ENCODE data around the gene LRRC57.
A peak's percentile ranks its signal among the peaks of the same experiment; 100 is the strongest.

Gene LRRC57

DNA sequence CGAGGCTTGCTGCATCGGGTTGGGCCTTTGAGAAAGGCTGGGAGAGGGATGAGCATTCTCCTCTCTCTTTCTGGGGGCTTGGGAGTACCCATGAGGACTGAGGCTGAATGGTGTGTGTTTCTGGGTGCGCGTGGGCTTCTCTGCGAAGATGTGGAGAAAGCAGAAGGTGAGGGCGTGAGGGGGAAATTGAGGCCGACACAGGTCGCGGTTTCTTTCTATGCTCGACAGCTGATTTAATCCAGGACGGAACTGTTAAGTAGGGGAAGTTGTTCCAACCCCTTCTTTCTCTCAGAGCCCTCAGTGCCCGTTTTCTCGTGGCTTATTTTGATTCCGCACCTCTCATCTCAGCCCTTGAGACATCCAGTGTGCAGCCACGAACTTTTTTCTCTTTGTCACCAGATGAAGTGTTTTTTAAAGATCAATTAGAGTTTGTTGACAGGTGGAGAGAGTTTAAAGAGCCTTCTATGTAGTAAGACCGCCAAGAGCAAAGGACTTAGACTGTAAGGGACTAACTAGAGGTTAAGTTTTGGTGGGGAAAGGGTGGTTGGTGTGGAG lies 27.5 kb upstream of the LRRC57 start:
- no peak for TF ChIP-seq SIN3A (IDR thresholded peaks at IDR 0.05; ENCODE audit: borderline replicate concordance, insufficient read depth, low read length)

GRCh38 chr15:42575188-42576039 lies 26.8 kb upstream of the LRRC57 start, which contains the start of gene STARD9:
TSS of gene STARD9 (plus strand) at chr15:42575606. CDS start at chr15:42575716, 110 bp downstream.
- TF ChIP-seq POLR2AphosphoS5 (IDR thresholded peaks at IDR 0.05; ENCODE audit: low read depth, low read length) (peak; percentile 58), REST (IDR thresholded peaks at IDR 0.05; ENCODE audit: insufficient read depth in 1 of 2, low read depth in 2 of 2, low read length in 2 of 2) (no peak), FOXP2 (optimal IDR thresholded peaks at IDR 0.05; ENCODE audit: borderline replicate concordance, extremely low read depth, extremely low read length, insufficient read depth) (peak; percentile 80)

DNA sequence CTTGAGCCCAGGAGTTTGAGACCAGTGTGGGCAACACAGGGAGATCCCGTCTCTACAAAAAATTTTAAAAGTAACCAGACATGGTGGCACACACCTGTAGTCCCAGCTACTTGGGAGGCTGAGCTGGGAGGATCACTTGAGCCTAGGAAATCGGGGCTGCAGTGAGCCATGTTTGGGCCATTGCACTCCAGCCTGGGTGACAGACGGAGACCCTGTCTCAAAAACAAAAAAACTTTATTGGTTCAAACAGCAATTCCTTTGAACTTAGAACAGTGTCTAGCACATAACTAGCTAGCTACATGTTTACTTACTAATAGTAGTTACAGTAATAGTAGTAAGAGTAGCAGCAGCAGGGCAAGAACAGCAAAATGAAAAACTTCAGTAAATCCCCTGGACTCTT lies 10.1 kb upstream of the LRRC57 start:
- no peak for TF ChIP-seq POLR2AphosphoS5 (IDR thresholded peaks at IDR 0.05; ENCODE audit: low read depth, low read length)
- no peak for TF ChIP-seq REST (IDR thresholded peaks at IDR 0.05; ENCODE audit: insufficient read depth in 1 of 2, low read depth in 2 of 2, low read length in 2 of 2)
- TF ChIP-seq FOXP2 (optimal IDR thresholded peaks at IDR 0.05; ENCODE audit: borderline replicate concordance, extremely low read depth, extremely low read length, insufficient read depth) = no peak
- no peak for TF ChIP-seq TAF1 (IDR thresholded peaks at IDR 0.05; ENCODE audit: borderline replicate concordance, insufficient read depth, low read length)
- no peak for TF ChIP-seq SIN3A (IDR thresholded peaks at IDR 0.05; ENCODE audit: borderline replicate concordance, insufficient read depth, low read length)

DNA sequence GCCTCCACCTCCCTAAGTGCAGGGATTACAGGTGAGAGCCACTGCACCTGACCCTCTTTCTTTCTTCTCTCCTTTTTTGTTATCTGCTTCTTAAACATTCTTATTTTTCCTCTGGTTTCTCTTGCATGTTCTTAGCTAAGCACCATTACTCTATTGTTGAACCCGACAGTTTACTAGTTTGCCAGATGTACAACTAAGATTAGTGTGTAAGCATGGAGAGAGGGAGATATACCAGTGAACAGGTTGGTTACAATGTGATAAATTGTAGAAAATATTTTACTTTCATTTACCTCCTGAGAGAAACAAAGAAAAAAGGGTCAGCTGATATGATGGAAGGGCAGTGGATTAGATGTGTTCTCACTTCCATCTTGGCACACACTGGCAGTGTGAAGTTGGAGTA lies 5.0 kb upstream of the LRRC57 start:
- TF ChIP-seq TAF1 (IDR thresholded peaks at IDR 0.05; ENCODE audit: borderline replicate concordance, insufficient read depth, low read length) = no peak
- TF ChIP-seq REST (IDR thresholded peaks at IDR 0.05; ENCODE audit: insufficient read depth in 1 of 2, low read depth in 2 of 2, low read length in 2 of 2) = no peak
- TF ChIP-seq SIN3A (IDR thresholded peaks at IDR 0.05; ENCODE audit: borderline replicate concordance, insufficient read depth, low read length) = no peak
- TF ChIP-seq FOXP2 (optimal IDR thresholded peaks at IDR 0.05; ENCODE audit: borderline replicate concordance, extremely low read depth, extremely low read length, insufficient read depth) = no peak
- no peak for TF ChIP-seq POLR2AphosphoS5 (IDR thresholded peaks at IDR 0.05; ENCODE audit: low read depth, low read length)

DNA sequence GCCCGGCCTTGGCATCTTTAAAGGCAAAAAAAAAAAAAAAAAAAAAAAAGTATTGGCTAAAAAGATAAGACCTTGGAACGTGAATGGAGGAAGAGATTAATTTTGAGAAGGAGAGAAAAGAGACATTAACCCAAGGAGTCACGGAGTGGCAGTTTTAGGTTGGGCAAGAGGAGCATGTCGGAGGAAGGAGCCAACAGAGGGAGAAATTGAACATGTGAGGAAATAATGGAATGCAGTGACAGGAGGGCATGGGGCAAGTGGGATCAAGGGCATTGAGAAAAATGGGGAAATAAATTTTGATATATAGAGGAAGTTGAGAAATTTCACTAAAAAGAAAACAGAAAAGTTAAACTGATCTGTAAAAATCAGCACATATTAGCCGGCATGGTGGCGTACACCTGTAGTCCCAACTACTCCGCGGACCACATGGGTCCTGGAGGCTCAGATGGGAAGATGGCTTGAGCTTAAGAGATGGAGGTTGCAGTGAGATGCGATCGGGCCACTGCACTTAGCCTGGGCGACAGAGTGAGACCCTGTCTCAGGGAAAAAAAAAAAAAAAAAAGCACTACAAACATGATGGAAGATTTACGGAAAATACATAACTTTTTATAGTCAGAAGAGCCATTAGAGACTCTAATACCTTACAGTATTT lies 1.3 kb upstream of the LRRC57 start:
- no peak for TF ChIP-seq FOXP2 (optimal IDR thresholded peaks at IDR 0.05; ENCODE audit: borderline replicate concordance, extremely low read depth, extremely low read length, insufficient read depth)
- no peak for TF ChIP-seq TAF1 (IDR thresholded peaks at IDR 0.05; ENCODE audit: borderline replicate concordance, insufficient read depth, low read length)
- no peak for TF ChIP-seq REST (IDR thresholded peaks at IDR 0.05; ENCODE audit: insufficient read depth in 1 of 2, low read depth in 2 of 2, low read length in 2 of 2)
- TF ChIP-seq POLR2AphosphoS5 (IDR thresholded peaks at IDR 0.05; ENCODE audit: low read depth, low read length) = no peak
- no peak for TF ChIP-seq SIN3A (IDR thresholded peaks at IDR 0.05; ENCODE audit: borderline replicate concordance, insufficient read depth, low read length)

Data from PFSK-1 (cell line).